HAP-1 (cell line): ENCODE measurements around the gene SP2.
A peak's percentile ranks its signal among the peaks of the same experiment; 100 is the strongest.

Experiments
- DNase-seq, 2 experiments: peaks; one replicate each; pipeline ENCODE4 v3.0.0-alpha.2; 2016 to 2020; ENCODE audit warnings: low spot score in 2 of 2
- H3K27me3 ChIP-seq: fragments of 250-450 bp; sonication (Bioruptor Pico); 2 replicates; pipeline ENCODE4 v1.5.1; 2020; ENCODE audit warnings: low read depth, mild to moderate bottlenecking, moderate library complexity
- H3K36me3 ChIP-seq: fragments of 250-450 bp; sonication (Bioruptor Pico); replicated peaks from 2 replicates; pipeline ENCODE4 v1.5.1; 2020; ENCODE audit warnings: mild to moderate bottlenecking
- H3K4me1 ChIP-seq: fragments of 250-450 bp; sonication (Bioruptor Pico); 2 replicates; pipeline ENCODE4 v1.5.1; 2020; ENCODE audit warnings: mild to moderate bottlenecking
- H3K4me3 ChIP-seq: fragments of 250-450 bp; sonication (Bioruptor Pico); 2 replicates; pipeline ENCODE4 v1.5.1; 2020; ENCODE audit warnings: mild to moderate bottlenecking, moderate library complexity
- H3K9me3 ChIP-seq: fragments of 250-450 bp; sonication (Bioruptor Pico); 2 replicates; pipeline ENCODE4 v1.5.1; 2020; ENCODE audit warnings: mild to moderate bottlenecking, moderate library complexity
- in situ Hi-C: fragments of 300-500 bp; cut with MboI; formaldehyde crosslinking; loops from 3 replicates; pipeline ENCODE4 v1.14.3; 2020; ENCODE audit warnings: low sequenced_read_pairs, inconsistent platforms, mixed read lengths

Gene SP2

DNA sequence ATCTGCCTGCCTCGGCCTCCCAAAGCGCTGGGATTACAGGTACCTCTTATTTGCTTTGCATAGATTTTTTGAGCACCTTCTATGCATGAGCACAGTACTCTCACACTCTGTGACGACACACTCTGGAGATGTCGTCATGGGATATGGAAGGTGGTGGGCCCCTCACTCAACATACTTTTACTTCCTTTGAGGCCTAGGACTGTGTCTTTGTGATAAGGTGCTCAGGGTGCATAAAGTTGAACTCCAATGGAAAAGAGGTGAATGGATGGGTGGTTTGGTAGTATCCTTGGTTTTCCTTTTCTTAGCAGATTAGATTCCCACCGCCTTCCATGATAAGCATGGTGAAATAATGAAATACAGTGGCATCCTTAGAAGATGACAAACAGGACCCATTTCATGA, 68.8 kb downstream of the SP2 start:
- Histone ChIP-seq H3K9me3 (no peaks in the 10 kb centered on the region), H3K4me3 (no peak overlapping the region), H3K27me3 (0 out of 2 replicates have a peak, but pooled peaks cover 3% of the 10 kb centered on the region), H3K4me1 (no peaks in the 10 kb centered on the region), H3K36me3 (no peaks in the 10 kb centered on the region)
- DNase-seq = no peak
- in situ Hi-C loops = no loop called here

- H3K27me3 ChIP-seq = no peaks in the 10 kb centered on the region
- H3K36me3 ChIP-seq = no peaks in the 10 kb centered on the region
- DNase-seq = no peak
- no peaks in the 10 kb centered on the region for H3K9me3 ChIP-seq
- H3K4me1 ChIP-seq = peaks cover 3% of the 10 kb centered on the region
- no peak overlapping the region for H3K4me3 ChIP-seq
- in situ Hi-C loops = no loop called here
Measured at GRCh38 chr17:47966079-47966519, 70.1 kb downstream of the SP2 start.

- in situ Hi-C loops = no loop called here
- peaks cover under 1% of the 10 kb centered on the region; the same call in 1 of the 2 replicates for H3K36me3 ChIP-seq
- H3K4me1 ChIP-seq = peaks cover 6% of the 10 kb centered on the region
- no peaks in the 10 kb centered on the region for H3K27me3 ChIP-seq
- no peaks in the 10 kb centered on the region for H3K9me3 ChIP-seq
- DNase-seq = no peak
- no peak overlapping the region for H3K4me3 ChIP-seq
Measured at GRCh38 chr17:47967607-47968252, 71.7 kb downstream of the SP2 start.

- in situ Hi-C loops = no loop called here
- H3K4me1 ChIP-seq = peaks cover 6% of the 10 kb centered on the region
Measured at GRCh38 chr17:47968836-47969235, 72.8 kb downstream of the SP2 start.

GRCh38 chr17:47969930-47970724, 74.1 kb downstream of the SP2 start:
- no peaks in the 10 kb centered on the region for H3K27me3 ChIP-seq
- H3K36me3 ChIP-seq = peaks cover 21% of the 10 kb centered on the region
- in situ Hi-C loops = no loop called here
- peaks cover 6% of the 10 kb centered on the region for H3K4me1 ChIP-seq
- H3K4me3 ChIP-seq = peak overlapping the region; percentile 13
- no peak for DNase-seq
- H3K9me3 ChIP-seq = no peaks in the 10 kb centered on the region

More at GRCh38 chr17:47968836-47969235, 72.8 kb downstream of the SP2 start:
- no peak overlapping the region for H3K4me3 ChIP-seq
- peaks cover 12% of the 10 kb centered on the region for H3K36me3 ChIP-seq
- H3K9me3 ChIP-seq = no peaks in the 10 kb centered on the region
- DNase-seq = no peak
- no peaks in the 10 kb centered on the region for H3K27me3 ChIP-seq

DNA sequence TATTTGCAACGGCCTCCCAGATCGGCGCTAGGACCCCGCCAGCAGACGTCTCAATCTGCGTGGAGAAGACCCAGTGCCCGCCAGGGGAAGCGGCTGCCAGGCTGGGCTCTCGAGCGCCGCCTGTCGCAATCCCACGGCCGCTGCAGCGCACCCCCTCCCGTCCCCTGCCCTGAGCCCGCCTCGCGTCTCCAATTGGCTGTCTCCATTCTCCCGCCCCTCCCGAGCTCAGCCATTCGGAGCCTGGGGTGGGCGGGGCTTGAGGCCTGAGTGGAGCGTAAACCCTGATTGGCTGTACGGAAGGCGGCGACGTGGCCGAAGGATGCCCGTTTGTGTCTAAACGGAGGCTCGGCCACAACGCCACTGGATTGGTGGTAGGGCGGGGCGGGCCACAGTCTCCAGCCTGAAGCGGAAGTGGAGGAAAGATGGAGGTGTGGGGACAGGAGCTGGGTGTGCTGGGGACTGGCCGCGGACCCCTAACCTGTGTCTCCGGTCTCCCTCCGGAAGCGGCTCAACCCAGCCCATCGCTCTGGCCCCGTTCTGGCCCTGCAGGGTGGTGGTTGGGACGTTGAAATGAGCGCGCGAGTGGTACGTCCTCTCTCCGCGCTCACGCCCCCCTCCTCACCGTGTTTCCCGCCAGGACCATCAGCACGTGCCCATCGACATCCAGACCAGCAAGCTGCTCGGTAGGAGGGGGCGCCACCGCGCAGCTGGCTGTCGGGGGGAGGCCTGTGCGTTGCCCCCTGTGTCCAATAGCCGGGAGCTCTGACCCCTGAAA, 74.9 kb downstream of the SP2 start, which contains the start of gene CDK5RAP3:
Gene CDK5RAP3 (plus strand): TSS at position 389 of the 775 bp plus-strand sequence. CDS start 34 bp downstream, at position 423.
- H3K4me3 ChIP-seq = peak within 1 kb of the TSS; percentile 56
- in situ Hi-C loops = no loop called here
- H3K9me3 ChIP-seq = no peaks in the 10 kb centered on the region
- peaks cover 6% of the 10 kb centered on the region for H3K4me1 ChIP-seq
- peak; percentile 98 to 100 for DNase-seq
- H3K27me3 ChIP-seq = no peaks in the 10 kb centered on the region
- peaks cover 29% of the 10 kb centered on the region for H3K36me3 ChIP-seq

GRCh38 chr17:47973541-47973940, 77.5 kb downstream of the SP2 start:
- no peaks in the 10 kb centered on the region for H3K27me3 ChIP-seq
- H3K4me3 ChIP-seq = no peak overlapping the region
- peaks cover 36% of the 10 kb centered on the region for H3K36me3 ChIP-seq
- no peaks in the 10 kb centered on the region for H3K9me3 ChIP-seq
- in situ Hi-C loops = no loop called here
- H3K4me1 ChIP-seq = peaks cover 6% of the 10 kb centered on the region
- DNase-seq = peak in 1 of 2 experiments; percentile 93

DNA sequence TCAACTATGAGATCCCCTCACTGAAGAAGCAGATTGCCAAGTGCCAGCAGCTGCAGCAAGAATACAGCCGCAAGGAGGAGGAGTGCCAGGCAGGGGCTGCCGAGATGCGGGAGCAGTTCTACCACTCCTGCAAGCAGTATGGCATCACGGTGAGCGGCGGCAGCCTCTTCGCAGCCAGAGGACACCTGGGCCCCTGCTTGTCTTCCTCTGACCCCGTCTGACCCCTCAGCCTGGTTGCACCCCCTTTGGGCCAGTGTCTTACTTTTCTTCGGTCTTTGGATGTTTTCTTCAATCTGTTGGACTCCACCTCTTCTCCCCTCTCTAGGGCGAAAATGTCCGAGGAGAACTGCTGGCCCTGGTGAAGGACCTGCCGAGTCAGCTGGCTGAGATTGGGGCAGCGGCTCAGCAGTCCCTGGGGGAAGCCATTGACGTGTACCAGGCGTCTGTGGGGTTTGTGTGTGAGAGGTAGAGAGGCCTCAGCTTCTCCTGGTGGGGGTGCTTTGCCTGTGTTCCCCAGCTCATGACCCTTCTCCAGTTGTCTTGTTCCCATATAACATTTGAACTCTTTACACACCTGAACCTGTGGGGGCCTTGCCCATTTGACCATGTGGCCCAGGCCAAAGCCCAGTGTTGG, 79.3 kb downstream of the SP2 start:
- H3K36me3 ChIP-seq = peaks cover 52% of the 10 kb centered on the region
- no peak overlapping the region for H3K4me3 ChIP-seq
- no peaks in the 10 kb centered on the region for H3K9me3 ChIP-seq
- DNase-seq = no peak
- H3K4me1 ChIP-seq = peaks cover 5% of the 10 kb centered on the region
- in situ Hi-C loops = no loop called here
- no peaks in the 10 kb centered on the region for H3K27me3 ChIP-seq

GRCh38 chr17:47975823-47976205, 79.8 kb downstream of the SP2 start:
- H3K27me3 ChIP-seq = no peaks in the 10 kb centered on the region
- no peak for DNase-seq
- in situ Hi-C loops = no loop called here
- peaks cover 57% of the 10 kb centered on the region for H3K36me3 ChIP-seq
- peaks cover 3% of the 10 kb centered on the region; the same call in 1 of the 2 replicates for H3K4me1 ChIP-seq
- H3K9me3 ChIP-seq = no peaks in the 10 kb centered on the region
- no peak overlapping the region for H3K4me3 ChIP-seq

DNA sequence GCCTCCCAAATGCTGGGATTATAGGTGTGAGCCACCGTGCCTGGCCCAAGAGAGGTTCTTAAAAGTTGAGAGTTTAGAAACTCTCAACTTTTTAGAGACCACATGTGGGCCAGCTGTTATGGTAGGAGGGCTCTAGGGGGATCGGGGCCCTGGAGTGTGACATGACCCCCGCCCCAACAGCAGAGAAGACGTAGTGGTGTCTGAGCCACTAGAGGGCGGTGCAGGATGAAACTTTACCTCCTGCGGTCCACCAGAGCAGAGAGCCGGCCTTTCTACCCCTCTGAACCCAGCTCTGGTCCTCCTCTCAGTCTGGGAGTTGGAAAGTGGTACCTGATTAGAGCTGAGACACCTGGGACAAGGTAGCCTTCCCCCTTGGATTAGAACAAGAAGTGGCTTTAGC, 82.3 kb downstream of the SP2 start:
- in situ Hi-C loops = no loop called here
- DNase-seq = peak; percentile 52 to 81
- peaks cover 76% of the 10 kb centered on the region for H3K36me3 ChIP-seq
- H3K4me3 ChIP-seq = no peak overlapping the region
- H3K4me1 ChIP-seq = no peaks in the 10 kb centered on the region
- H3K27me3 ChIP-seq = no peaks in the 10 kb centered on the region
- no peaks in the 10 kb centered on the region for H3K9me3 ChIP-seq
